Activated CD8-positive, alpha-beta T cell treated with anti-CD3 and anti-CD28 coated beads, Interleukin-2, amount 10 ng/mL, durations not matched to agents 7 days and 5 days (primary cell): ENCODE measurements around the gene CLCA4. TPM values are rescaled to one million over a fixed set of nuclear protein-coding genes. Genes with fewer than 3 reads are reported as not detected.
A peak's percentile ranks its signal among the peaks of the same experiment; 100 is the strongest.

Experiments
- ATAC-seq: fragments of 150-1000 bp; cut with Tn5 transposase; one replicate; pipeline ENCODE4 v1.10.0; 2021; ENCODE audit warnings: moderate library complexity
- CTCF ChIA-PET: fragments of 350-600 bp; sonication (Branson Sonifier 250); formaldehyde crosslinking; loops from one replicate; lab custom pipeline; 2021; ENCODE audit warnings: antibody characterized with exemption; lab: Charles Lee
- POLR2A ChIA-PET: fragments of 350-600 bp; sonication (Branson Sonifier 250); formaldehyde crosslinking; loops from one replicate; lab custom pipeline; 2021; ENCODE audit warnings: antibody characterized with exemption; lab: Charles Lee
- DNase-seq: peaks from one replicate; pipeline ENCODE4 v3.0.0-alpha.2; 2020
- H3K27ac Mint-ChIP-seq: one replicate; pipeline ENCODE4 v1.8.0; 2021; ENCODE audit warnings: mild to moderate bottlenecking, mixed read lengths
- H3K27me3 Mint-ChIP-seq: one replicate; pipeline ENCODE4 v1.8.0; 2021; ENCODE audit warnings: low read depth, mixed read lengths
- H3K36me3 Mint-ChIP-seq: one replicate; pipeline ENCODE4 v1.8.0; 2021; ENCODE audit warnings: low read depth, mixed read lengths
- H3K4me1 Mint-ChIP-seq: one replicate; pipeline ENCODE4 v1.8.0; 2021; ENCODE audit warnings: low read depth, mixed read lengths
- H3K4me3 Mint-ChIP-seq: one replicate; pipeline ENCODE4 v1.8.0; 2021; ENCODE audit warnings: mild to moderate bottlenecking, mixed read lengths
- H3K9me3 Mint-ChIP-seq: one replicate; pipeline ENCODE4 v1.8.0; 2022; ENCODE audit warnings: mixed read lengths; ENCODE audit not compliant: insufficient read depth
- total RNA-seq, 2 experiments: library from RNA; stranded (reverse); gene quantifications; one replicate each; pipeline ENCODE4 v1.2.3, GENCODE V29; 2021

The CLCA4 gene
- total RNA-seq, 2 experiments from 2014 or later: not detected

- DNase-seq (no peak), ATAC-seq (no peak)
- Mint-ChIP-seq H3K4me1 (peaks cover 18% of the 10 kb centered on the region), H3K36me3 (no peaks in the 10 kb centered on the region), H3K27me3 (peaks cover 18% of the 10 kb centered on the region), H3K9me3 (no peaks in the 10 kb centered on the region), H3K4me3 (no peak overlapping the region), H3K27ac (no peak overlapping the region)
- POLR2A ChIA-PET: no interaction called here
- CTCF ChIA-PET: interaction anchor here (0.9 to 5.8 kb wide), 5 partner anchors 14 to 200 kb away, joined by 3 to 34 read pairs (median 3); no protein-coding TSS in a partner anchor
These were observed 41.3 kb upstream of the CLCA4 start for GRCh38 chr1:86505564-86505902.

GRCh38 chr1:86507935-86508582, 38.8 kb upstream of the CLCA4 start:
- no peaks in the 10 kb centered on the region for H3K9me3 Mint-ChIP-seq

GRCh38 chr1:86508583-86508969, 38.3 kb upstream of the CLCA4 start:
- Mint-ChIP-seq H3K27me3 (peaks cover 17% of the 10 kb centered on the region), H3K27ac (no peak overlapping the region), H3K36me3 (no peaks in the 10 kb centered on the region), H3K9me3 (no peaks in the 10 kb centered on the region), H3K4me1 (peaks cover 2% of the 10 kb centered on the region), H3K4me3 (no peak overlapping the region)
- ChIA-PET POLR2A (no interaction called here), CTCF (interaction anchor here (0.5 to 5.8 kb wide), 10 partner anchors 8 to 539 kb away, joined by 3 to 34 read pairs (median 4); no protein-coding TSS in a partner anchor)
- no peak for DNase-seq
- ATAC-seq: no peak

More at GRCh38 chr1:86507935-86508582, 38.8 kb upstream of the CLCA4 start:
- Mint-ChIP-seq H3K4me3 (no peak overlapping the region), H3K4me1 (peaks cover 5% of the 10 kb centered on the region), H3K36me3 (no peaks in the 10 kb centered on the region), H3K27ac (no peak overlapping the region), H3K27me3 (peaks cover 18% of the 10 kb centered on the region)
- DNase-seq (peak; percentile 30), ATAC-seq (peak; percentile 44)
- ChIA-PET POLR2A (interaction anchor here (1.0 kb wide), 1 partner anchor 112 kb away, joined by 3 read pairs; the partner anchor contains the start of gene ODF2L), CTCF (interaction anchor here (0.5 to 5.8 kb wide), 14 partner anchors 8 to 539 kb away, joined by 3 to 34 read pairs (median 4); no protein-coding TSS in a partner anchor)

- CTCF ChIA-PET: no interaction called here
- DNase-seq: no peak
- peaks cover 2% of the 10 kb centered on the region for H3K27me3 Mint-ChIP-seq
These were observed 31.3 kb upstream of the CLCA4 start for GRCh38 chr1:86515597-86515996.

GRCh38 chr1:86516335-86516734, 30.5 kb upstream of the CLCA4 start:
- ATAC-seq (no peak), DNase-seq (no peak)
- Mint-ChIP-seq H3K4me3 (no peak overlapping the region), H3K36me3 (no peaks in the 10 kb centered on the region), H3K4me1 (no peaks in the 10 kb centered on the region), H3K27ac (no peak overlapping the region), H3K9me3 (no peaks in the 10 kb centered on the region), H3K27me3 (peaks cover 2% of the 10 kb centered on the region)
- ChIA-PET POLR2A (no interaction called here), CTCF (interaction anchor here (0.9 to 1.0 kb wide), 2 partner anchors 8 to 237 kb away, joined by 3 read pairs; no protein-coding TSS in a partner anchor)

More at GRCh38 chr1:86515597-86515996, 31.3 kb upstream of the CLCA4 start:
- Mint-ChIP-seq H3K4me3 (no peak overlapping the region), H3K9me3 (no peaks in the 10 kb centered on the region), H3K36me3 (no peaks in the 10 kb centered on the region), H3K4me1 (no peaks in the 10 kb centered on the region), H3K27ac (no peak overlapping the region)
- no peak for ATAC-seq
- POLR2A ChIA-PET: no interaction called here

GRCh38 chr1:86517336-86517735, 29.5 kb upstream of the CLCA4 start:
- peaks cover 2% of the 10 kb centered on the region for H3K27me3 Mint-ChIP-seq
- H3K36me3 Mint-ChIP-seq: no peaks in the 10 kb centered on the region
- H3K4me3 Mint-ChIP-seq: no peak overlapping the region
- ATAC-seq: no peak
- no peaks in the 10 kb centered on the region for H3K9me3 Mint-ChIP-seq
- H3K4me1 Mint-ChIP-seq: no peaks in the 10 kb centered on the region
- CTCF ChIA-PET: interaction anchor here (0.9 to 1.5 kb wide), 4 partner anchors 9 to 236 kb away, joined by 3 to 8 read pairs (median 4); no protein-coding TSS in a partner anchor
- no peak for DNase-seq
- no peak overlapping the region for H3K27ac Mint-ChIP-seq
- POLR2A ChIA-PET: no interaction called here

GRCh38 chr1:86520789-86521521, 25.9 kb upstream of the CLCA4 start:
- DNase-seq: no peak
- ATAC-seq: no peak
- POLR2A ChIA-PET: no interaction called here
- no peaks in the 10 kb centered on the region for H3K9me3 Mint-ChIP-seq
- no peak overlapping the region for H3K4me3 Mint-ChIP-seq
- H3K36me3 Mint-ChIP-seq: no peaks in the 10 kb centered on the region
- H3K4me1 Mint-ChIP-seq: no peaks in the 10 kb centered on the region
- no peak overlapping the region for H3K27ac Mint-ChIP-seq
- peaks cover 4% of the 10 kb centered on the region for H3K27me3 Mint-ChIP-seq
- CTCF ChIA-PET: interaction anchor here (1.0 to 1.2 kb wide), 2 partner anchors 13 to 21 kb away, joined by 4 to 7 read pairs; no protein-coding TSS in a partner anchor

- DNase-seq (no peak), ATAC-seq (no peak)
- H3K4me3 Mint-ChIP-seq: no peak overlapping the region
- ChIA-PET CTCF (no interaction called here), POLR2A (no interaction called here)
- no peaks in the 10 kb centered on the region for H3K9me3 Mint-ChIP-seq
- no peaks in the 10 kb centered on the region for H3K4me1 Mint-ChIP-seq
- peaks cover 4% of the 10 kb centered on the region for H3K27me3 Mint-ChIP-seq
- H3K36me3 Mint-ChIP-seq: no peaks in the 10 kb centered on the region
- H3K27ac Mint-ChIP-seq: no peak overlapping the region
These were observed 25.4 kb upstream of the CLCA4 start for GRCh38 chr1:86521522-86521891.

GRCh38 chr1:86522240-86522639, 24.6 kb upstream of the CLCA4 start:
- Mint-ChIP-seq H3K36me3 (no peaks in the 10 kb centered on the region), H3K27ac (no peak overlapping the region), H3K4me1 (no peaks in the 10 kb centered on the region), H3K9me3 (no peaks in the 10 kb centered on the region), H3K4me3 (no peak overlapping the region), H3K27me3 (peaks cover 4% of the 10 kb centered on the region)
- ChIA-PET POLR2A (no interaction called here), CTCF (interaction anchor here (0.9 to 1.1 kb wide), 2 partner anchors 20 to 23 kb away, joined by 3 to 4 read pairs; no protein-coding TSS in a partner anchor)
- no peak for DNase-seq
- no peak for ATAC-seq

- Mint-ChIP-seq H3K4me3 (no peak overlapping the region), H3K9me3 (no peaks in the 10 kb centered on the region), H3K27me3 (peaks cover 4% of the 10 kb centered on the region), H3K36me3 (no peaks in the 10 kb centered on the region), H3K4me1 (no peaks in the 10 kb centered on the region), H3K27ac (no peak overlapping the region)
- DNase-seq (no peak), ATAC-seq (no peak)
- ChIA-PET POLR2A (no interaction called here), CTCF (no interaction called here)
These were observed 23.1 kb upstream of the CLCA4 start for GRCh38 chr1:86523670-86524354.

GRCh38 chr1:86527306-86527705, 19.6 kb upstream of the CLCA4 start:
- POLR2A ChIA-PET: no interaction called here

More at GRCh38 chr1:86527306-86527705, 19.6 kb upstream of the CLCA4 start:
- CTCF ChIA-PET: no interaction called here
- no peak overlapping the region for H3K27ac Mint-ChIP-seq
- no peak overlapping the region for H3K4me3 Mint-ChIP-seq
- no peaks in the 10 kb centered on the region for H3K9me3 Mint-ChIP-seq
- H3K36me3 Mint-ChIP-seq: no peaks in the 10 kb centered on the region
- ATAC-seq (no peak), DNase-seq (no peak)
- peaks cover 2% of the 10 kb centered on the region for H3K27me3 Mint-ChIP-seq
- no peaks in the 10 kb centered on the region for H3K4me1 Mint-ChIP-seq
